Peyer's patch (tissue), 4 donors: ENCODE data around the gene VEGFA.

Source experiments
- CTCF ChIP-seq, 6 experiments: fragments of 450-650 bp in 4 of 6; fragments of 200-600 bp in 2 of 6; sonication (generic) in 1 of 6; IDR thresholded peaks; one replicate each; pipeline ENCODE4 v1.5.1; 2017 to 2019; ENCODE audit warnings: antibody characterized with exemption in 6 of 6, mild to moderate bottlenecking in 3 of 6, moderate library complexity in 1 of 6
- POLR2A ChIP-seq, 2 donors: fragments of 450-650 bp; IDR thresholded peaks; one replicate each; pipeline ENCODE4 v1.5.1; 2017; ENCODE audit warnings: antibody characterized with exemption in 2 of 2, mild to moderate bottlenecking in 2 of 2, moderate library complexity in 2 of 2

GRCh38 chr6:43763812-43764522, 6.0 kb upstream of the VEGFA start:
- TF ChIP-seq CTCF (IDR thresholded peaks at IDR 0.05) (no peak), POLR2A (IDR thresholded peaks at IDR 0.05) (no peak)
